OCI-LY1 (cell line): ENCODE results near the gene GARIN5A.

Experiments
- H2AFZ ChIP-seq: fragments of 200-600 bp; sonication (generic), shearing (Covaris generic); 2 replicates; pipeline ENCODE4 v1.6.0; 2014; ENCODE audit warnings: antibody characterized with exemption, mild to moderate bottlenecking, low read length
- H3F3A ChIP-seq: fragments of 200-600 bp; sonication (generic), shearing (Covaris generic); 2 replicates; pipeline ENCODE4 v1.6.0; 2014; ENCODE audit warnings: mild to moderate bottlenecking, antibody characterized with exemption, low read length, moderate library complexity; ENCODE audit not compliant: insufficient read depth
- H3K27ac ChIP-seq: fragments of 200-600 bp; sonication (generic); 2 replicates; pipeline ENCODE4 v1.5.1; 2014; ENCODE audit warnings: low read length, mixed run types, mild to moderate bottlenecking, low read depth; ENCODE audit not compliant: poor library complexity, severe bottlenecking
- H3K27me3 ChIP-seq: fragments of 200-600 bp; sonication (generic); 2 replicates; pipeline ENCODE4 v1.6.0; 2014; ENCODE audit warnings: antibody characterized with exemption, mild to moderate bottlenecking, low read length, moderate library complexity; ENCODE audit not compliant: insufficient read depth
- H3K36me3 ChIP-seq: fragments of 200-600 bp; sonication (generic); 2 replicates; pipeline ENCODE4 v1.6.1; 2014; ENCODE audit warnings: mild to moderate bottlenecking, antibody characterized with exemption, low read length, moderate library complexity, mixed read lengths; ENCODE audit not compliant: insufficient read depth
- H3K4me1 ChIP-seq: fragments of 200-600 bp; sonication (generic); 2 replicates; pipeline ENCODE4 v1.5.1; 2014; ENCODE audit warnings: mild to moderate bottlenecking, low read length, moderate library complexity; ENCODE audit not compliant: insufficient read depth, severe bottlenecking
- H3K4me2 ChIP-seq: fragments of 200-600 bp; sonication (generic), shearing (Covaris generic); 2 replicates; pipeline ENCODE4 v1.6.1; 2014; ENCODE audit warnings: low read length
- H3K4me3 ChIP-seq: fragments of 200-600 bp; sonication (generic); 2 replicates; pipeline ENCODE4 v1.5.1; 2014; ENCODE audit warnings: low read length, low read depth, mild to moderate bottlenecking, mixed read lengths; ENCODE audit not compliant: poor library complexity, severe bottlenecking
- H3K79me2 ChIP-seq: fragments of 200-600 bp; shearing (Covaris generic); 2 replicates; pipeline ENCODE4 v1.6.1; 2016; ENCODE audit warnings: mixed run types, low read length, mixed read lengths; ENCODE audit not compliant: insufficient read depth
- H3K9ac ChIP-seq: fragments of 200-600 bp; sonication (generic), shearing (Covaris generic); 2 replicates; pipeline ENCODE4 v1.6.1; 2014; ENCODE audit warnings: mild to moderate bottlenecking, low read length, mixed read lengths
- H3K9me2 ChIP-seq: fragments of 200-600 bp; sonication (generic), shearing (Covaris generic); 2 replicates; pipeline ENCODE4 v1.6.1; 2014; ENCODE audit warnings: low read depth, mild to moderate bottlenecking, low read length, mixed read lengths
- H3K9me3 ChIP-seq: fragments of 200-600 bp; shearing (Covaris generic); 2 replicates; pipeline ENCODE4 v1.6.1; 2014; ENCODE audit warnings: low read length, mixed read lengths
- H4K20me1 ChIP-seq: fragments of 200-600 bp; sonication (generic), shearing (Covaris generic); 2 replicates; pipeline ENCODE4 v1.6.0; 2016; ENCODE audit warnings: mild to moderate bottlenecking, low read length; ENCODE audit not compliant: insufficient read depth
- CTCF ChIP-seq: fragments of 200-600 bp; sonication (generic), shearing (Covaris generic); IDR thresholded peaks from 2 replicates; pipeline ENCODE4 v1.5.1; 2017; ENCODE audit warnings: mild to moderate bottlenecking, antibody characterized with exemption, low read length, moderate library complexity, mixed read lengths
- EZH2 ChIP-seq: fragments of 200-600 bp; sonication (generic), shearing (Covaris generic); IDR thresholded peaks from 2 replicates; pipeline ENCODE4 v1.8.0; 2017; ENCODE audit warnings: borderline replicate concordance, mixed run types, mild to moderate bottlenecking, antibody characterized with exemption, low read length, moderate library complexity, mixed read lengths

Gene GARIN5A

GRCh38 chr19:50465986-50466705 is 10.5 kb downstream of the GARIN5A start:
- Histone ChIP-seq H3F3A (no peaks in the 10 kb centered on the region), H3K36me3 (no peaks in the 10 kb centered on the region), H3K9me2 (no peaks in the 10 kb centered on the region), H3K27ac (no peak overlapping the region), H3K27me3 (peaks cover 14% of the 10 kb centered on the region; the same call in 1 of the 2 replicates), H3K4me1 (peaks cover under 1% of the 10 kb centered on the region), H3K4me3 (no peak overlapping the region), H3K9ac (no peak overlapping the region), H2AFZ (no peak overlapping the region), H3K79me2 (no peaks in the 10 kb centered on the region), H4K20me1 (no peaks in the 10 kb centered on the region), H3K4me2 (no peak overlapping the region), H3K9me3 (no peaks in the 10 kb centered on the region)
- TF ChIP-seq EZH2 (no peak), CTCF (no peak)

- H3K27me3 ChIP-seq = peaks cover 14% of the 10 kb centered on the region; the same call in 1 of the 2 replicates
- no peak overlapping the region for H3K4me2 ChIP-seq
- no peaks in the 10 kb centered on the region for H3K79me2 ChIP-seq
- TF ChIP-seq CTCF (no peak), EZH2 (no peak)
- no peaks in the 10 kb centered on the region for H3K9me2 ChIP-seq
- no peak overlapping the region for H3K4me3 ChIP-seq
- H3K27ac ChIP-seq = no peak overlapping the region
- no peaks in the 10 kb centered on the region for H3K36me3 ChIP-seq
- H3F3A ChIP-seq = no peaks in the 10 kb centered on the region; the same call in 1 of the 2 replicates
- H3K4me1 ChIP-seq = peaks cover 11% of the 10 kb centered on the region
- no peak overlapping the region for H2AFZ ChIP-seq
- H3K9ac ChIP-seq = no peak overlapping the region
- H4K20me1 ChIP-seq = no peaks in the 10 kb centered on the region
- no peaks in the 10 kb centered on the region for H3K9me3 ChIP-seq
These were observed 11.6 kb downstream of the GARIN5A start for GRCh38 chr19:50465000-50465399.

GRCh38 chr19:50464348-50464747 is 12.3 kb downstream of the GARIN5A start:
- no peaks in the 10 kb centered on the region for H3K9me3 ChIP-seq
- no peak for TF ChIP-seq CTCF
- no peak for TF ChIP-seq EZH2

More at GRCh38 chr19:50464348-50464747, 12.3 kb downstream of the GARIN5A start:
- H3K4me1 ChIP-seq = peaks cover 15% of the 10 kb centered on the region
- H2AFZ ChIP-seq = no peak overlapping the region
- H3F3A ChIP-seq = no peaks in the 10 kb centered on the region; the same call in 1 of the 2 replicates
- no peak overlapping the region for H3K9ac ChIP-seq
- H3K36me3 ChIP-seq = no peaks in the 10 kb centered on the region
- H3K27me3 ChIP-seq = peaks cover 14% of the 10 kb centered on the region; the same call in 1 of the 2 replicates
- H4K20me1 ChIP-seq = no peaks in the 10 kb centered on the region
- no peaks in the 10 kb centered on the region for H3K79me2 ChIP-seq
- H3K4me3 ChIP-seq = no peak overlapping the region
- no peak overlapping the region for H3K4me2 ChIP-seq
- no peak overlapping the region for H3K27ac ChIP-seq
- no peaks in the 10 kb centered on the region for H3K9me2 ChIP-seq
